Gastroesophageal sphincter (tissue), 3 donors: ENCODE results near the gene NUCB1.

ENCODE experiments used
- CTCF ChIP-seq, 4 experiments: fragments of 200-600 bp in 2 of 4; fragments of 450-650 bp in 2 of 4; sonication (generic) in 1 of 4; IDR thresholded peaks; one replicate each; pipeline ENCODE4 v1.5.1; 2017 to 2019; ENCODE audit warnings: antibody characterized with exemption in 4 of 4, mild to moderate bottlenecking in 2 of 4, moderate library complexity in 2 of 4
- POLR2A ChIP-seq, 2 donors: fragments of 450-650 bp; IDR thresholded peaks; one replicate each; pipeline ENCODE4 v1.6.1; 2017; ENCODE audit warnings: antibody characterized with exemption in 2 of 2, mild to moderate bottlenecking in 2 of 2, moderate library complexity in 1 of 2
- POLR2AphosphoS5 ChIP-seq: sonication (generic); formaldehyde crosslinking; IDR thresholded peaks from one replicate; pipeline ENCODE4 v1.6.1; 2017; ENCODE audit warnings: antibody characterized with exemption

GRCh38 chr19:48862827-48863226, 37.3 kb upstream of the NUCB1 start:
- TF ChIP-seq CTCF (IDR thresholded peaks at IDR 0.05), result no peak
- TF ChIP-seq POLR2A (IDR thresholded peaks at IDR 0.05), result no peak
- TF ChIP-seq POLR2AphosphoS5, result no peak
